HEK293 (cell line): Measurements from ENCODE around the gene CD3D.

Source experiments
- CTCF ChIA-PET: fragments of 350-600 bp; formaldehyde crosslinking; extraction: SDS; loops from one replicate; lab custom pipeline; 2021; ENCODE audit warnings: antibody characterized with exemption; lab: Yijun Ruan, JAX
- POLR2A ChIA-PET: fragments of 300-600 bp; formaldehyde crosslinking; extraction: SDS; loops from one replicate; lab custom pipeline; 2020; ENCODE audit warnings: antibody characterized with exemption, inconsistent platforms; lab: Yijun Ruan, JAX
- H3K27ac ChIP-seq: fragments of 200-500 bp; sonication (Bioruptor generic); 2 replicates; pipeline ENCODE4 v1.5.1; 2014; ENCODE audit warnings: low read depth, low read length, control low read depth, inconsistent platforms; ENCODE audit errors: extremely low read depth
- H3K36me3 ChIP-seq, 2 experiments: fragments of 200-500 bp in 1 of 2; sonication (Bioruptor generic) in 1 of 2; 1 replicate in 1 of 2; 2 replicates in 1 of 2; pipeline ENCODE4 v1.5.1; 2014 to 2017; ENCODE audit warnings: inconsistent platforms in 2 of 2, low read length in 2 of 2; ENCODE audit not compliant: control insufficient read depth in 2 of 2, insufficient read depth in 1 of 2
- H3K4me1 ChIP-seq: fragments of 200-500 bp; sonication (Bioruptor generic); 2 replicates; pipeline ENCODE4 v1.5.1; 2014; ENCODE audit warnings: mild to moderate bottlenecking, low read length, inconsistent platforms; ENCODE audit not compliant: control insufficient read depth, insufficient read depth
- H3K4me3 ChIP-seq: 2 replicates; pipeline ENCODE4 v1.5.1; 2011; ENCODE audit warnings: low read depth, mild to moderate bottlenecking, control low read depth, low read length, moderate library complexity
- H3K9me3 ChIP-seq: fragments of 200-500 bp; sonication (Bioruptor generic); 2 replicates; pipeline ENCODE4 v1.5.1; 2014; ENCODE audit warnings: low read depth, low read length, inconsistent platforms; ENCODE audit not compliant: control insufficient read depth, insufficient read depth
- CTCF ChIP-seq: fragments of 450-650 bp; formaldehyde crosslinking; IDR thresholded peaks from 2 replicates; pipeline ENCODE4 v1.5.1; 2016; ENCODE audit warnings: missing biosample characterization, missing genetic modification characterization
- GLIS2 ChIP-seq: fragments of 450-650 bp; formaldehyde crosslinking; IDR thresholded peaks from 2 replicates; pipeline ENCODE4 v1.5.1; 2016; ENCODE audit warnings: missing biosample characterization, missing genetic modification characterization
- MEIS1 ChIP-seq: sonication (generic); formaldehyde crosslinking; IDR thresholded peaks from 2 replicates; pipeline ENCODE4 v1.8.1; 2022; ENCODE audit warnings: missing genetic modification reagents, mild to moderate bottlenecking, borderline replicate concordance
- MYNN ChIP-seq: fragments of 450-650 bp; formaldehyde crosslinking; IDR thresholded peaks from 2 replicates; pipeline ENCODE4 v1.5.1; 2016; ENCODE audit warnings: missing biosample characterization, missing genetic modification characterization, borderline replicate concordance
- PRDM2 ChIP-seq: fragments of 450-650 bp; formaldehyde crosslinking; IDR thresholded peaks from 2 replicates; pipeline ENCODE4 v1.5.1; 2016; ENCODE audit warnings: missing biosample characterization, missing genetic modification characterization, borderline replicate concordance
- ZBTB10 ChIP-seq: fragments of 450-650 bp; formaldehyde crosslinking; IDR thresholded peaks from 2 replicates; pipeline ENCODE4 v1.5.1; 2016; ENCODE audit warnings: missing biosample characterization, missing genetic modification characterization
- ZBTB6 ChIP-seq: fragments of 450-650 bp; formaldehyde crosslinking; IDR thresholded peaks from 2 replicates; pipeline ENCODE4 v1.5.1; 2017; ENCODE audit warnings: missing biosample characterization, missing genetic modification characterization
- ZIC2 ChIP-seq: fragments of 450-650 bp; formaldehyde crosslinking; IDR thresholded peaks from 2 replicates; pipeline ENCODE4 v1.5.1; 2016; ENCODE audit warnings: missing biosample characterization, missing genetic modification characterization
- ZNF211 ChIP-seq: fragments of 450-650 bp; formaldehyde crosslinking; IDR thresholded peaks from 2 replicates; pipeline ENCODE4 v1.5.1; 2016; ENCODE audit warnings: low read depth, missing biosample characterization, missing genetic modification characterization
- ZNF266 ChIP-seq: fragments of 450-650 bp; formaldehyde crosslinking; IDR thresholded peaks from 2 replicates; pipeline ENCODE4 v1.5.1; 2016; ENCODE audit warnings: missing biosample characterization, missing genetic modification characterization, low read depth
- ZNF426 ChIP-seq: fragments of 450-650 bp; formaldehyde crosslinking; IDR thresholded peaks from 2 replicates; pipeline ENCODE4 v1.5.1; 2017; ENCODE audit warnings: missing biosample characterization, missing genetic modification characterization, mild to moderate bottlenecking, inconsistent platforms, moderate library complexity
- ZNF561 ChIP-seq: fragments of 450-650 bp; IDR thresholded peaks from 2 replicates; pipeline ENCODE4 v1.5.1; 2018; ENCODE audit warnings: missing biosample characterization, missing genetic modification characterization, borderline replicate concordance
- ZNF596 ChIP-seq: fragments of 450-650 bp; IDR thresholded peaks from 2 replicates; pipeline ENCODE4 v1.5.0; 2018; ENCODE audit warnings: missing biosample characterization, mild to moderate bottlenecking, missing genetic modification characterization, moderate library complexity
- ZNF645 ChIP-seq: fragments of 450-650 bp; formaldehyde crosslinking; IDR thresholded peaks from 2 replicates; pipeline ENCODE4; 2016; ENCODE audit warnings: missing biosample characterization, missing genetic modification characterization
- ZNF658 ChIP-seq: fragments of 450-650 bp; formaldehyde crosslinking; IDR thresholded peaks from 2 replicates; pipeline ENCODE4; 2016; ENCODE audit warnings: missing biosample characterization, missing genetic modification characterization
- ZNF660 ChIP-seq: fragments of 450-650 bp; IDR thresholded peaks from 2 replicates; pipeline ENCODE4 v1.5.1; 2018; ENCODE audit warnings: missing biosample characterization, mild to moderate bottlenecking, missing genetic modification characterization
- ZNF792 ChIP-seq: fragments of 450-650 bp; formaldehyde crosslinking; IDR thresholded peaks from 2 replicates; pipeline ENCODE4 v1.5.1; 2016; ENCODE audit warnings: missing biosample characterization, missing genetic modification characterization
- ZNF830 ChIP-seq: fragments of 450-650 bp; IDR thresholded peaks from 2 replicates; pipeline ENCODE4 v1.5.0; 2018; ENCODE audit warnings: missing biosample characterization, missing genetic modification characterization, low read depth, mild to moderate bottlenecking, moderate library complexity
- ZSCAN16 ChIP-seq: fragments of 450-650 bp; formaldehyde crosslinking; IDR thresholded peaks from 2 replicates; pipeline ENCODE4 v1.5.1; 2016; ENCODE audit warnings: missing biosample characterization, missing genetic modification characterization
- ZXDB ChIP-seq: fragments of 450-650 bp; formaldehyde crosslinking; IDR thresholded peaks from 2 replicates; pipeline ENCODE4 v1.5.1; 2016; ENCODE audit warnings: missing biosample characterization, missing genetic modification characterization
- TF ChIP-seq, protein P1 (sequence below): fragments of 450-650 bp; formaldehyde crosslinking; IDR thresholded peaks from 2 replicates; pipeline ENCODE4 v1.5.1; 2016; ENCODE audit warnings: missing biosample characterization, missing genetic modification characterization

CD3D gene

DNA sequence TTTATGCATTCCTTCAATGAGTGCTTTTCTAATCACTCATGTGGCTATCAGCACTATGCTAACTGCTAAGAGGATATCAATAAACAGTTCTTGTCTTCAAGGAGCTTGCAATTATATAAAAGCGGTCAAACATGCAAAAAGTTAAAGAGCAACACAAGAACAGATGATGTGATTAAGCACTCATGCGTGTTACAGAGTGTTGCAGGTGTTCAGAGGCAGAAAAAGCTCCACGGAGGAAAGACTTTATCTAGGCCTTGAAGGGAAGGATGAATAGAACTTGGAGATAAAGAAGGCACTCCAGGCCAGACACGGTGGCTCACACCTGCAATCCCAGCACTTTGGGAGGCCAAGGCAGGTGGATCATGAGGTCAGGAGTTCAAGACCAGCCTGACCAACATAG lies 24.4 kb downstream of the CD3D start (continued):
- TF ChIP-seq ZNF660 (tag by site-specific recombination) (no peak), MYNN (no peak), ZNF645 (tag by site-specific recombination) (no peak)

- TF ChIP-seq ZBTB10 (tag by site-specific recombination), result no peak
- TF ChIP-seq ZNF830, result no peak
- no peak for TF ChIP-seq ZNF596 (tag by site-specific recombination)
- no peak for TF ChIP-seq ZIC2 (tag by site-specific recombination)
- TF ChIP-seq ZNF426, result no peak
- TF ChIP-seq ZXDB (tag by site-specific recombination), result no peak
- TF ChIP-seq ZSCAN16 (tag by site-specific recombination), result no peak
- TF ChIP-seq ZNF211, result no peak
- no peak for TF ChIP-seq GLIS2 (tag by site-specific recombination)
- no peak for TF ChIP-seq ZNF266 (tag by site-specific recombination)
- no peak for TF ChIP-seq MEIS1 (CRISPR knock-in tag)
- TF ChIP-seq PRDM2, result no peak
- no peak for TF ChIP-seq ZNF792
- TF ChIP-seq CTCF, result no peak
- TF ChIP-seq ZNF561 (tag by site-specific recombination), result no peak
- no peak for TF ChIP-seq ZNF658 (tag by site-specific recombination)
- TF ChIP-seq ZBTB6 (tag by site-specific recombination), result no peak
- TF ChIP-seq, protein P1, sequence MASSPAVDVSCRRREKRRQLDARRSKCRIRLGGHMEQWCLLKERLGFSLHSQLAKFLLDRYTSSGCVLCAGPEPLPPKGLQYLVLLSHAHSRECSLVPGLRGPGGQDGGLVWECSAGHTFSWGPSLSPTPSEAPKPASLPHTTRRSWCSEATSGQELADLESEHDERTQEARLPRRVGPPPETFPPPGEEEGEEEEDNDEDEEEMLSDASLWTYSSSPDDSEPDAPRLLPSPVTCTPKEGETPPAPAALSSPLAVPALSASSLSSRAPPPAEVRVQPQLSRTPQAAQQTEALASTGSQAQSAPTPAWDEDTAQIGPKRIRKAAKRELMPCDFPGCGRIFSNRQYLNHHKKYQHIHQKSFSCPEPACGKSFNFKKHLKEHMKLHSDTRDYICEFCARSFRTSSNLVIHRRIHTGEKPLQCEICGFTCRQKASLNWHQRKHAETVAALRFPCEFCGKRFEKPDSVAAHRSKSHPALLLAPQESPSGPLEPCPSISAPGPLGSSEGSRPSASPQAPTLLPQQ, result no peak
- H3K36me3 ChIP-seq, result no peaks in the 10 kb centered on the region
- peaks cover 7% of the 10 kb centered on the region for H3K4me1 ChIP-seq
- H3K9me3 ChIP-seq, result no peaks in the 10 kb centered on the region
- no peak overlapping the region for H3K4me3 ChIP-seq
- no peak overlapping the region for H3K27ac ChIP-seq
- ChIA-PET CTCF (interaction anchor here (0.5 to 0.8 kb wide), 3 partner anchors 16 to 42 kb away, joined by 3 to 6 read pairs (median 3); no protein-coding TSS in a partner anchor), POLR2A (no interaction called here)
Observed at GRCh38 chr11:118314988-118315411, 27.5 kb downstream of the CD3D start.
